CD4-positive, alpha-beta T cell treated with Interleukin-6 for 4 hours (primary cell): ENCODE data around the gene SCOC.
A peak's percentile ranks its signal among the peaks of the same experiment; 100 is the strongest.

Experiments used
- DNase-seq: peaks from one replicate; pipeline ENCODE4 v3.0.0-alpha.2; 2020; ENCODE audit warnings: mixed read lengths

The SCOC gene

DNA sequence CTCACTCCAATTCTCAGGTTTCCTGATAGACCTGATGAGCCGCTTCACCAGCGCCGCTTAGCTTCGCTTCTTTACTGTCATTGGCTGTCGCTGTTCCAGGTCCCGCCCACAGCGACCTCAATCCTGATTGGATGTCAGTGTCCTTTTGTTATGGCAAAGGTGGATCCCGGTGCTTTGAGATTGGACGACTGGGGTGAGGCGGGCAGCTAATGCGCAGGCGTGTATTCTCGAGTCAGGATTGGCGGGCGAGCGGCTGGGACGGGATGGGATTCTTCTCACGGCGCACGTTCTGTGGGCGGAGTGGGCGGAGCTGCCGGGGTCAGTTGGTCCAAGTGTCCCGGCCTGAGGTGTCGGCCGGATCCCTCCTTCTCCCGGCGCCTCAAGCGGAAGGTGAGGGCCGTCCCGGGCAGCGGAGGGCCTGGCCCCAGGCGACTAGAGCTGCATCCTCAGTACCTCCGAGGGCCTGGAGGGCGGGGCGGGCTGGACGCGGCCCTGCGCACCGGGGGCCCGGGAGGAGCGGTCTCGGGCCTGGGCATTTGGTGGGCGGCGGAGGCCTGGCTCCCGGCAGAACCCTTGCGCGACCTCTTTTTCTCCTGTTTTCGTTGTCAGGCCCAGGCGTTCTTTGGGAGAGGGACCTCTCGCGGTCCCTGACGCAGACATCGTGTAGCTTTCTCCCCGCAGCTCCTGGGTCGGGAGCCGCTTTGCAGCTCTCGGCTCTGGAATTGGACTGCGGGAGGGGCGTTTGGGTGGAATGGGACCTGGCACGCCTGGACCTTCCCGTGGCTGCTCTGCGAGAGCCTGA, at the start of gene SCOC:
SCOC (plus strand) TSS at position 319 of the 802 bp plus-strand sequence. CDS start 5,525 bp downstream, outside the sequence.
- peak; percentile 96 for DNase-seq

DNA sequence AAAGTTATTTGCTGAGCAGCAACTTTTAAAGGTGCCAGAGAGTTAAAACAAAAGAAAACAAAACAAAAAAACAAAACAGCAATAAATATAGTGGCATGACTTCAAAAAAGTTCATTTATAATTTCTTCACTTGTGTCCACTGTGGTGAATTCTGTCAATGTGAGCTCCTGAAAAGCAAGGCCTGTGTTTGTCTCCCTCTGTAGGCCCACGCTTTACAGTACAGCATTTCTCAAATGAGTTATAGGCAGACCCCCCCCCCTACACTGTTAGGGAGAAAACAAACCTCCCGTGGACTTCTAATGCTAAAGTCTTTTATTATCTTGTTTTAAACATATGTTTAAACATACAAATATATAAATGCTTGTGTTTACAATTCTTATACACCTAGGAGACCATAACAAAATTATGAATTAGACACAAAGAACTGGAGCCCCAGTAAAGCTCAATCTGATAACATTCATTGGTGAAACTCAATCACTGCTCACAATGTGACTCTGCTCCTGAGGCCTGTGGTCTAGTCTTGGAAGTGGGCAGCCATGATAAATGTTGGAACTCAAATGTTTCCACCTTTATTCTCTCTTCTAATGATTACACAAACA, 47.0 kb upstream of the SCOC start:
- no peak for DNase-seq

DNA sequence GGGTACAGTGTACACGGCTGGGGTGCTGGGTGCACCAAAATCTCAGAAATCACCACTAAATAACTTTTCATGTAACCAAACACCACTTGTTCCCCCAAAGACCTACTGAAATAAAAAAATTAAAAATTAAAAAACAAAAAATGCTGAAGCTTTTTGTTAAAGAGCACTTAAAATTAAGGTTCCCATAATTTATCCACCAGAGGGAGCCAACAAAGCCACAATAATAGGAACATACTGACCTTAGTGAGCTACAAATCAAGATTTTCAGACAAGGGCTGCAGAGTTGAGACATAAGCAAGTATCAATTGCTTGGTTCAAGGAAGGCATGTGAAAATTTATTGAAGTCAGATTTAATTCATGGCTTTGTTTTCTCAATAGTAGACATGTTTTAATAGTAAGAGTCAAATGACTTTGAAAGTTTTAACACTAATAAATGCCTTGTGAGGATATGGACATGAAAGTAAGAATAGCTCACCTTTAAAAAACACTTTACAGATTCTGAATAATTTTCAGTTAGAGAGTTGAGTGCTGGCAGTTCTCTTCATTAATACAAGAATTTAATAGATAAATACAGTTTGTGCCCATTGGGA, 43.0 kb upstream of the SCOC start:
- no peak for DNase-seq

DNA sequence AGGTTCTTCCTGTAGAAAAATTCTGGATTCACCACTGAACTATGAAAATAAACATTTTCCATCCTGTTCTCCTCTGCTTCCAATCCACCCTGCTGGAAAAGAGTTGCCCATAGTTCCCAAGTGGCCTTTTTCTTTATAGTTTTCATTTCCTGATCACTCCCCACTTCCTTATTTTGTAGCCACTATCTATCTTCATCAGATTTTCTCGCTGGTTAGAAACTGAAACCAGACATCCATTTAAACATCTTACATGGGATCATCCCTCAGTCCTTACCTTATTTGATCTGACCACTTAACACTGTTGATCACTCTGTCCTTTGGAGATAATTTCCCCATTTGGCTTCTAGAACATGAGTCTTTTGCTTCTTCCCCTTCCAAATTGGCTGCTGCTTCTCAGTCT, 42.2 kb upstream of the SCOC start:
- no peak for DNase-seq

DNA sequence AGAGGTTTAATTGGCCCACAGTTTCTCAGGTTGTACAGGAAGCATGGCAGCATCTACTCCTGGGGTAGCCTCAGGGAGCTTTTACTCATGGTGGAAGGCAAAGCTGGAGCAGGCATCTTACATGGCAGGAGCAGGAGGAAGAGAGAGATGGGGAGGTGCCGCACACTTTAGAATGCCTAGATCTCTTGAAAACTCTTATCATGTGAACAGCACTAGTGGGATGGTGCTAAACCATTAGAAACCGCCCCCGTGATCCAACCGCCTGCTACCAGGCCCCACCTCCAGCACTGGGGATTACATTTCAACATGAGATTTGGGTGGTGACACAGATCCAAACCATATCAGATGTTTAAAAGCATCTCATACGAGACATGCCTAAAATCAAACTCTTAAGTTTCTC, 41.6 kb upstream of the SCOC start:
- no peak for DNase-seq

DNA sequence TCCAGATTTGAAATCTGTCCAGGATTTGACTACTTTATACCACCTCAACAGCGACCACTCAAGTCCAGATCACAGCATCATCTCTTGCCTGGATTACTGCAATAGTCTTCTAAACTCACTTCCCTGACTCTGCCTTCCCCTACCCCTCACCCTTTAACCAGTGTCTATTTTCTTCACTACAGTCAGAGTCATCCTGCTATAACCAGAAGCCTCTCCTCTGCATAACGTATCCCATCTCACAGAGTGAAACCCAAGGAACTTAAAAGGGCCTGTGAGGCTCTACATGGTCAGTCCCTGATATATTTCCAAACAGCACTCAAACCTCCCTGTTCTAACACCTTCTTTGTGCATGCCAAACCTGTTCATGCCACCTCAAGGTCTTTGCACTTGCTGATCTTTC, 40.7 kb upstream of the SCOC start:
- DNase-seq, result no peak

DNA sequence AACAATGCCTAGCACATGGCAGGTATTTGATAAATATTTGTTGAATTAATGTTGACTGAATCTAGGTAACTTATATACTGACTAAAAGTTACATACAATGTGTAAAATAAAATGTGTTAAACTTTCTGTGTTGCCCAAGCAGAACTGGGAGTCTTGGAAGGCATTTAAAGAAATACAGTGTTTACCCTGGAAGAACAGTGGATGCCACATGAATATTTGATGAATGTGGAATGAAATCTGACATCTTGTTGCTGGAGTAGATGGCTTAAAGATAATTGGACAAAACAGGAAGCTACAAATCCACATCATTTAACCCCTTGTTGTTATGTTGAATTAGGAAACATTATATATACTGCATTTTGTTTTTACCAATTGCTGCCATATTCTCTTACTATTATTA, 39.9 kb upstream of the SCOC start:
- DNase-seq, result no peak

DNA sequence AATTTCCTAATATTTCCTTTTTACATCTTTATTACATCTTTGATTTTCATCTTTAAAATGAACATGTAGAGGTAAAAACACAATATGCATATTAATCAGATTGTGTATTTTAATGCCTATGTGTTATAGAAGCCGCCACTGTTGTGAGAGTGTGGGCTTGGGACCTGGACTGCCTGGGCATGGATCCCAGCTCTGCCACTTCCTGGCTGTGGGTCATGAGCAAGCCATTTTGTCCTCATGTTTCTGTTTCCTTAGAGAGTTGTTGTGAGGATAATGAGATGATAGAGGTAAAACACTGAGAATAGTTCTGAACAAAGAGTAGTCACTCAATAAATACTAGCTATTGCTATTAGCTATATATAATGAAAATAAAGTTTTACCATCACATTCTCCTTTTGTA, 38.4 kb upstream of the SCOC start:
- DNase-seq, result no peak

DNA sequence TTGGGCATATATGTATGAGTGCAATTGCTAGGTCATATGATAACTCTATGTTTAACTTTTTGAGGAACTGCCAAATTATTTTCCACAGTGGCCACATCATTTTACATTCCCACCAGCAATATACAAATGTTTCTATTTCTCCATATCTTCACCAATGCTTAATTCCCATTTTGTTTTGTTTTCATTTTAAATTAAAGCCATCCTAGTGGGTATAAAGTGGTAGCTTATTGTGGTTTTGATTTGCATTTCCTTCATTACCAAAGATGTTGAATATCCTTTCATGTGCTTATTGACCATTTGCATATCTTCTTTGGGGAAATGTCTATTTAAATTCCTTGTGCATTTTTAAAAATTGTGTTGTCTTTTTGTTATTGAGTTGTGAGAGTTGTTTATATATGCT, 36.7 kb upstream of the SCOC start:
- DNase-seq, result no peak

DNA sequence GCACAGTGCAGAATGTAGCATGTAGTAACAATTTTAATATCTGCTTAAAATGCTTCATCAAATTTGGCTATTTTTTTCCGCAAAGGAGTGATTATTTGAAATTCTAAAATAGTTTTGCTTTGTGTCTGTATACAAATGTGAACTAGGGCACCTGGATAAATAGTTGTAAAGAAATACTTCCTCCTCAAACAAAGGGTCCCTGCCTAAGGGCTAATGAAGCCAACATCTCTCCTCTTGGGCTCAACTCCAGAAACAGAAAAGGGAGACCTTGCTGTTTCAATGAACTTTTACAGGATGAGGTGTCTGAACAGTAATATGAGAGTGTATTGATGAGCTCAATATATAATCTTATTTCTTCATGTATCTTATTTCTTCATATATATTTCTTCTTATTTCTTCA, 30.8 kb upstream of the SCOC start:
- no peak for DNase-seq

DNA sequence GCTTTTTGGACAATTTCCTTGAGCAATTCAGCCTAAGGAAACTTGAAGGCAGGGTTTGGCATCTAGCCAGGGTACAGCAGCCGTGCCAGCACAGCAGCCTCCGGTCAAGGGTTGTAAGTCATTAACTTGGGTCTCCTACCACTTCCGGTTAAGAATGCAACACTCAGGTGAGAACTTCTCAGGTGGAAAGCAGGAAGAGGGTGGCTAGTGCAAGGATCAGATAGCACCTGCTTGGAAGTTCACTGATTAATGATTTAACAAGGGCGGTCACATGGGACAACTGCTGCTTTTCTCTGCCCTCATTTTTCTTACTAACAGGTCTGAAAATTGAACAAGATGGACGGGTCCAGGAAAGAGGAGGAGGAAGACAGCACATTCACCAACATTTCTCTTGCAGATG, 30.1 kb upstream of the SCOC start:
- DNase-seq, result no peak

DNA sequence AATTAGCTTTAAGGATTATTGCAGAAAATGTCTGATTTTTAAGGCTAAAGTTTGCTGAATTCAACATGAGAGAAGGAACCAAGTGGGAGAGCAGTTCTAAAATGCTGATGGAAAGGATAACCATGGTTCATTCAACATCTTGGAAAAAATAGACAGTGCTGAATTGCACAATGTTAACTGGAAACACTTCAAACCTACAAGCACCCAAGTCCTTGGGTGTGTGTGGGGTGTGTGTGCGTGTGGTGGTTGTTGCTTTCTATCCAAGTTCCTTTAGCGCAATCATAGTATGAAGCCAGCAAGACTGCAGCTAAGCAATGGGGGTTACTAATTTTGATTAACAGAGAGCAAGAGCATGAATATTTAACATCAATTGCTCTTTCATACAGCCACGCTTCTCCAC, 29.3 kb upstream of the SCOC start:
- no peak for DNase-seq

DNA sequence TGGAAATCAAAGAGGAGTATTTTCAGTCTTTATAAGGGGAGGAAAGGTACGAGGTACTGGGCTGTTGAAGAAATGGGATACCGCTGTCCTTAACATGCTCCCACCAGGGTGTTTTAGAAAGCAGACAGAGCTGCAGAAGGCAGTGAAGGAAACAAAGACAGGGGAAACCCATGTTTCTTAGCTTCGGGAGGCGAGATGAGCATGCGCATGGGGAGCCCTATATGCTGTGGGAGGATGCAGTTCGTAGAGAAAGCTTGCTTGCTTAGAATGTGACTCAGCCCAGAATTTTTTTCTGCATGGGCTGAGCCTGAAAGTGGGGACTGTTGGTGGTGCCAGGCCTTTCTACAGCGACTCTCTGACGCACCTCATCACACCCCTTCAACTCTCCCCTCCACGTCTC, 28.8 kb upstream of the SCOC start:
- no peak for DNase-seq

DNA sequence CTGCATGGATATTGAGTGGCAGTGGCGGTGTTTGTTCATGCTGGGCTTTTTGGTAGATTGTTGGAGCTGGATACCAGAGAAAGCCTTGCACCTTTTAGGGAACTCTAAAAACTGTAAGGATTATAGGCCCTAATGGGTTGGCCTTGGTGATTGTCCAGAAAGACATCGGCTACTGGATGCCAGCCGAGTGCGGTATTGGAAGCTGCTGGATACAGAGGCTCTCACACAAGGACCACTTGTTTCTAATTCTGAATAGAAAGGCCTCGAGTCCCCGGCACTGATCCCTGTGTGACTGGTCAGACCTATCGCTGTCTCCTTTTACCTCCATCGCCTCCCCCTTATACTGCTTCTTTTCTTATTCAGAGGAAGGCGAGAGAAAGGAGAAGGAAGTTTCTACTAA, 27.3 kb upstream of the SCOC start:
- no peak for DNase-seq

DNA sequence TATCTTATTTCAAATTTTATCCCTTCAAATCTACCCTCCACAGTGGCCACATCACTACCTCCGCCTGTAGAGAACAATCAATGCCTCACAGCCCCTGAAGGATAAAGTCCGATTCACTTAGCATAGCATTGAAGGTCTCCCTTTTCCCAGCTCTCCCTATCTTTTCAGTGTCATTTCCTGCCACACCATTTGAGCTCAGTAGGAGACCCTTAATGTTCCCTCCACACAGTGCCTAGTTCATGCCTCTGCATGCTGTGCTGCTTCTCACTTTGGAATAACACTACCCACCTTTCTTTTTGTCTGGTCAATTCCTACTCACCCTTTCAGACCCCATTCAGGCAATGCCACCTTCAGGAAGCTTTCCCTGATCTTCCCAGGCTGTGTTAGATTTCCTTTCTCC, 23.6 kb upstream of the SCOC start:
- no peak for DNase-seq

DNA sequence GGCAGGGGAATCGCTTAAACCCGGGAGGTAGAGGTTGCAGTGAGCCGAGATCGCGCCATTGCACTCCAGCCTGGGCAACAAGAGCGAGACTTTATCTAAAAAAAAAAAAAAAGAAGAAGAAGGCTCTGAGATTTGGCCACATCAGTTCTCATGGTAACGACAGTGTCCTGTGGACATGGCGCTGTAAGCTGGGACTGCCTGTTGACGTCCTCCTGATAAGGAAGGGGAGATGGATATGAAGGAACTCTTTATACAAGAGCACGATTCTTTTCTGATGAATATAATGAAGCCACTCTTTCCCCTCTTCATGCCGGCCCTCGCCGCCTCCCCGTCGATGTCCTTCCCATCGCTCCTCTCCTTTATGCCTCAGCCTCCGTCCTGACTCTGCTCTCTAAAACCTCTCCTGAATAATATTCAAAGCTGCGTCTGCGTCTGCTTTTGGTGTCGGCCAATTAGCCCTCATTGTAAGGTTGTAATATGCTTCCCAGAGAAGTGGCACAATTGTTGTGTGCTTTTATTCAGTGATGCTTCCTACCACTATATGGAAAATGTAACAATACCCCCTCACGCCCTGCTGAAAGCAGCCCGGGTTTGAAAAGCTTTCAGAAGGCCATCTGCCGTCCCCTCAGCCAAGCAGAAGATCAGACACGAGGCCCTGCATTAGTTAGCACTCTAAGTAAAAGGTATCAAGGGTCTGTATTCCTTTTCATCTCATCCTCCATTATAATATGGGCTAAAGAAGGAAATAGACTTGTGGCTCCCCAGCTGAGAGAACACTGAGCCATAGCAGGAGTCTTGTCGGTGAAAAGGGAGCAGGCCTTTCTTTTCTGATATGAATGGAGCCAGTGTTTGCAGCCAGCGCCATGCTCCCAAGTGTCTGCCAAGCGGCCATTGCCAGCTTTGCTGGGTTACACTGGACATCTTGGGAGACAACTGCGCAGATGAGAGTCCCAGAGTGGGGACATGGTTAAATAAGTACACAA, 22.1 kb upstream of the SCOC start:
- DNase-seq, result no peak

DNA sequence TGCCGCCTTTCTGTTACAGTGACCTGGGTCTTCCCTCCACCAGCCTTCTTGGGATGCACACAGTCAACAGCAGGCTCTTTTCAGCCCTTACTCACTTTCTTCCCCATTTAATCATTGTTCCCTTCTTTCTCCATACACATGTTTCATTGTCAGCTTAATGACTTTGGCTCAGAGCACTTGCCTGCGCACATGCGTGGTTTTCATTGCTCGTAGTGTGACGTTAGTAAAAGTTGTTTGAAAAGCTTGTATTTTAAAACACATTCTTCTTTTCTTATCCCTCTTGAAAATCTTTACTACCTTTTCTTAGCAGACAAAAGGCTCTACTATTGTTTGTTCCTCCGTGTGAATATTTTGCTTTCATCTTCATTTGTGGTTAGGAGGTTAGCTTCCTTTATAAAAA, 19.7 kb upstream of the SCOC start:
- no peak for DNase-seq

DNA sequence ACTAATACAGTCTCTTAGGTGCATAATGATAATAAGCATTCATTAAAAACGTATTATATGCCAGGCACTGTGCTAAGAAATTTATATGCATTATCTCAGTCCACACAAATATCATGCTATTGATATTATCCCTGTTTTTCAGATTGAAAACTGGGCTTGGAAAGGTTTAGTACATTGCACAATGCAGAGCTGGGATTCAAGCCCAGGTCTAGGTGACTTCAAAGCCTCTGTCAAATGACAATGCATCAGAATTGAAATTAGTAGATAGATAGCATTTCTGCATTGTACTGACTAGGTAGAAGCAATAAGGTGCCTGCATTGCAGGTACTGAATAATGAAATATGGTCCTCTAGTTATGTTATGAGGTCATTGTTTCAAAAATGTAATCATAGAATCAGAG, 18.2 kb upstream of the SCOC start:
- no peak for DNase-seq

DNA sequence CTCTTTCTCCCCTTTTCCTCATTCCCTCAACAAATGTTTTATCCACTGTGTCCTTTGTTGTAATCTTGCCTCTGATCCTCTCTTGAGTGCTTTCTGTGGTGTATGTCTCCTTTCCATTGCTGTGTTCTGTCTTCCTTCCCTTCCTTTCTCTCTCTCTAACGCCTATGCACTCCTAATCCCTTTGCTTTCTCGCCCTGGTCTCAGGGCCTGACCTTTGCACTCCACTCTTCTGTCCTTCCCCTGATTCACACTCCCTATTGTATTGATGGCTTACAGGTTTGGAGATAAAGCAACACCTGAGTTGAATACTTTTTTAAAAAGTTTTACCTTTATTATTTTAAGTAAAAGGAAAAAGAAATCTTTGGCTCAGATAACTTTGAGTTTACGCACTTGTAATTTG, 15.6 kb upstream of the SCOC start:
- no peak for DNase-seq

DNA sequence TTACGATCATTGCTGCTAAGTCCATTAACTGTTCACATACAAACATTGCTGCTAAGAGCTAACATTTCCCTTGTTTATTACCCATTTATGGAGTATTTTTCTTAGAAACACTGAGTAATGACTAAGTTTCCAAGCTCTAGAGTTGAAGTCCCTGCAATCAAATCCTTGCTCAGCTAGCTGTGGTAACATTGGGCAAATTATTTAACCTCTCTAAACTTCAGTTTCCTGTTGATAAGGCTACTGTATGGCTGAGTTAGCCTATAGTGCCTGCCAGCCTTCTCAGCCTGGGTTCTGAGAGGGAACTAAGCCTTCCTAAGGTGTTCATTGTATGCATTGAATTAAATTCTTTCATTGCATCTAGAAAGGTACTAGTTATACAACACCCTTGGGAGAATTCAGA, 15.2 kb upstream of the SCOC start:
- DNase-seq, result no peak

DNA sequence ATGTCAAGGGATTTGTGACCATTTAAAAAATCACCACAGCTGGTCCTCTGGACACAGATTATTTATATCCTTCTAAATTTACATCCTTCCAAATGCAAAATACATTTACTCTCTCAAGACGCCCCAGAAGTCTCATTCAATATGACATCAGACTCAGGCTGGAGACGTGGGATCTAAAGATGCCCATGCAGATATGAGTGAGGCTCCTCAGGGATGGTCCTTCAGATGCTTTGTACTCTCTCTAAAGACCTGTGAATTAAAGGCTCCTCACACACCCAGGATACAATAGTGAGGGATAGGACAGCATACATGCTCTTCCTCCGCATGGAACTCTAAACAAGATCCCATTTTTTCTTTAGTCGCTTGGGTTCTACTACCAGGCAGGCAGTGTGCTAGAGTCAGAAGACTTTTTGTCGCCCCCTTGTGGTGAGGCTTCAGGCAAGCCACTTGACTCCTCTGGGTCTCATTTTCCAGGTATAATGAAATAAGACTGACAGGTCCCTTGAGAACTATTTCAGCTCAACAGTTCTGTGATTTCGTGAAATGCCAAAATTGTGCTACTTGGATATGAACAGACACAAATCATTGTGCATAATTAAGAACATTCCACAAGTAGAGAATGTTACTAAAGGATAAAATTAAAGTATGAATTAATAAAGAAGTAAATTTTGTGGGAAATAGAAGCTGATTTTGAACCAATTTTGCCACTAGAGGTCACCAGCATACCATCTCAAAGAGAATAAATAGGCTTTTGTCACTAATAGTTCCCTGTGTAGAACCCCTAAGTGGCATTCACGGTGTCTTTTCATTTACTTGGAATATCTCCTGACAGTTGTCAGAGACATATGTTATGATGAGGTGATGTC, 13.7 kb upstream of the SCOC start:
- DNase-seq, result peak; percentile 87

DNA sequence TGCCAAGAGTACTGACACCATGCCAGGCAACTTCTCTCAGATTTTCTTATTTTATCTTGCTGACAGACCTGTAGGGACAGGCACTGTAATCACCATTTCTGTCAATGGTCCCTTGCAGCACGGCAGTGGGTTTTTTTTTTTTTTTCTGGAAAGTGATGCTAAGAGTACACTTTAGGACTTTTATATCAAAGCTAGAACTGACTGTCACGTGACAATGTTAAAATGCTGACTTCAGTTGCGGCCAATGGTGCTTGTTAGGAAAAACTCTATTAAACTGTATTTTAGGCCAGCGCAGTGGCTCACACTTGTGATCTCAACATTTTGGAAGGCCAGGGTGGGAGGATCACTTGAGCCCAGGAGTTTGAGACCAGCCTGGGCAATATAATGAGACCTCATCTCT, 12.3 kb upstream of the SCOC start:
- DNase-seq, result no peak
